ENCODE results near the gene MTRR.

DNA sequence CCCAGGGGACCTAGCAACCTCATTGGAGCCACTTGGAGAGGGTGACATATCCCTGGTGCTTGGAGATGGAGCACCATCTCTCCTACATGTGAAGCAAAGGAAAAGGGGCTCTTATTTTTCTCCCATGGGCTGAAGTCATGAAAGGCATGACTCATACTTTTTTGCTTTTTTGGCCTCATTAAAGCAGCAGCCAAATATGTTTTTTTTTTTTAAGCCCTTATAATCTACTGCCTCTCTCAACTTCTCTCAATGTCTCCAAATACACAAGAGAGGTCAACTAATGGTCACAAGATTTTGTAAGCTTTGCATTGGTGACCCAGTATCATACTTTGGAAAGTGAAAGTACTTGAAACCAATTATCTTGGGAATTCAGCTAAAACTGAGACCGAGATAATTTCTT lies 16.4 kb upstream of the MTRR start:
- TF ChIP-seq, protein P1, sequence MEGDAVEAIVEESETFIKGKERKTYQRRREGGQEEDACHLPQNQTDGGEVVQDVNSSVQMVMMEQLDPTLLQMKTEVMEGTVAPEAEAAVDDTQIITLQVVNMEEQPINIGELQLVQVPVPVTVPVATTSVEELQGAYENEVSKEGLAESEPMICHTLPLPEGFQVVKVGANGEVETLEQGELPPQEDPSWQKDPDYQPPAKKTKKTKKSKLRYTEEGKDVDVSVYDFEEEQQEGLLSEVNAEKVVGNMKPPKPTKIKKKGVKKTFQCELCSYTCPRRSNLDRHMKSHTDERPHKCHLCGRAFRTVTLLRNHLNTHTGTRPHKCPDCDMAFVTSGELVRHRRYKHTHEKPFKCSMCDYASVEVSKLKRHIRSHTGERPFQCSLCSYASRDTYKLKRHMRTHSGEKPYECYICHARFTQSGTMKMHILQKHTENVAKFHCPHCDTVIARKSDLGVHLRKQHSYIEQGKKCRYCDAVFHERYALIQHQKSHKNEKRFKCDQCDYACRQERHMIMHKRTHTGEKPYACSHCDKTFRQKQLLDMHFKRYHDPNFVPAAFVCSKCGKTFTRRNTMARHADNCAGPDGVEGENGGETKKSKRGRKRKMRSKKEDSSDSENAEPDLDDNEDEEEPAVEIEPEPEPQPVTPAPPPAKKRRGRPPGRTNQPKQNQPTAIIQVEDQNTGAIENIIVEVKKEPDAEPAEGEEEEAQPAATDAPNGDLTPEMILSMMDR (IDR thresholded peaks at IDR 0.05) = no peak
- no peak for TF ChIP-seq POLR2A (IDR thresholded peaks at IDR 0.05)
